AG09309 (cell line): Measurements from ENCODE around the gene APP.

Source experiments
- DNase-seq: peaks from one replicate; pipeline ENCODE4 v3.0.0-alpha.2; 2010; ENCODE audit warnings: low read depth
- H3K4me3 ChIP-seq: 2 replicates; pipeline ENCODE4 v1.5.1; 2011; ENCODE audit warnings: mild to moderate bottlenecking, low read depth, low read length, moderate library complexity; ENCODE audit not compliant: control insufficient read depth
- TF ChIP-seq, protein P1 (sequence below): IDR thresholded peaks from 2 replicates; pipeline ENCODE4 v1.5.1; 2011; ENCODE audit warnings: mild to moderate bottlenecking, low read depth, low read length, inconsistent platforms; ENCODE audit not compliant: insufficient read depth, control insufficient read depth; ENCODE audit errors: missing control alignments

Gene APP

DNA sequence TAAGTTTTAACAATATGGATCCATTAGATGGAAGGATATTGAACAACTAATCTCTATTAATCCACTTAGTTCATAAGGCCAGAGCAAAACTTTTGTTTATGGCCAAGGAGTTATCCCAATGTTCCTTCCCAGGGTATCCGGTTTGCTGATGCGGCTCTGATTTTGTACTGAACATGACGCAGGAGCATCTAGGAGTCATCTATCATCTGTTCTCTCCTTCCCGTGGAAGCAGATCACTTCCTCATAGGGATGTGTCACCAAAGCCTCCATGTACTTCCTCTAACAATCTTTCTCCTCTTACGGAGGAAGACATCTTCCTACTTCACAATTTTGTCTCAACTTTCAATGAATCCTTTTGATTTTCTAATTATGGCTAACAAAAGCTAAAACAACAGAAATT lies 206.6 kb downstream of the APP start:
- DNase-seq = no peak
- no peak overlapping the region for H3K4me3 ChIP-seq
- TF ChIP-seq, protein P1, sequence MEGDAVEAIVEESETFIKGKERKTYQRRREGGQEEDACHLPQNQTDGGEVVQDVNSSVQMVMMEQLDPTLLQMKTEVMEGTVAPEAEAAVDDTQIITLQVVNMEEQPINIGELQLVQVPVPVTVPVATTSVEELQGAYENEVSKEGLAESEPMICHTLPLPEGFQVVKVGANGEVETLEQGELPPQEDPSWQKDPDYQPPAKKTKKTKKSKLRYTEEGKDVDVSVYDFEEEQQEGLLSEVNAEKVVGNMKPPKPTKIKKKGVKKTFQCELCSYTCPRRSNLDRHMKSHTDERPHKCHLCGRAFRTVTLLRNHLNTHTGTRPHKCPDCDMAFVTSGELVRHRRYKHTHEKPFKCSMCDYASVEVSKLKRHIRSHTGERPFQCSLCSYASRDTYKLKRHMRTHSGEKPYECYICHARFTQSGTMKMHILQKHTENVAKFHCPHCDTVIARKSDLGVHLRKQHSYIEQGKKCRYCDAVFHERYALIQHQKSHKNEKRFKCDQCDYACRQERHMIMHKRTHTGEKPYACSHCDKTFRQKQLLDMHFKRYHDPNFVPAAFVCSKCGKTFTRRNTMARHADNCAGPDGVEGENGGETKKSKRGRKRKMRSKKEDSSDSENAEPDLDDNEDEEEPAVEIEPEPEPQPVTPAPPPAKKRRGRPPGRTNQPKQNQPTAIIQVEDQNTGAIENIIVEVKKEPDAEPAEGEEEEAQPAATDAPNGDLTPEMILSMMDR = no peak

DNA sequence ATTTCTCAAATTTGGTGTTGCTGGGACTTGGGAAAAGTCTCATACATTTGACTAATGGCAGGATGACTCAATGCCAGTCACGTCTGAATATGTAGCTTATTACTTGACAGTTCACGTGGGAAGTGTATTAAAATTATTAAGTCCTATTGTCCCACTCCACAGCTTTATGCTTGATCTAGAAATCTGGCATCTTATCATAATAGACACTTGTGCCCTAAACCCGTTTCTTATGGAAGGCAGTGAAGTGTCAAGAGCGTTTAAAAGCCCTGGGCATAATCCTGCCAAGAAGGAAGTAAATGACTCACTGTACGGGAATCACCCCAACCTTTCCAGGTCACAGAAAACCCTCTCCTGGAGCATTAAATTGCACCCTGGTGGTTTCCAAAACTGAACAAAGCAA lies 207.4 kb downstream of the APP start:
- TF ChIP-seq, protein P1 = no peak
- no peak for DNase-seq
- H3K4me3 ChIP-seq = no peak overlapping the region

DNA sequence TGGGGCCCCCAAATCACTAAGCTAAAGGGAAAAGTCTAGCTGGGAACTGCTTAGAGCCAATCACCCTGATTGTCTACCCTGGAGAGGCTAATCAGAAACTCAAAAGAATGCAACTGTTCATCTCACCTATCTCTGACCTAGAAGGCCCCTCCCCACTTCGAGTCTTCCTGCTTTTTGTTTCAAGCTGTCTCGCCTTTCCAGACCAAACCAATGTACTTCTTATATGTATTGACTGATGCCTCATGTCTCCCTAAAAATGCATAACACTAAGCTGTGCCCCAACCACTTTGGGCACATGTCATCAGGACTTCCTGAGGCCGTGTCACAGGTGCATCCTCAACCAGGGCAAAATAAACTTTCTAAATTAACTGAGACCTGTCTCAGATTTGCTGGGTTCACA lies 209.5 kb downstream of the APP start:
- H3K4me3 ChIP-seq = no peak overlapping the region
- no peak for DNase-seq
- TF ChIP-seq, protein P1 = no peak

DNA sequence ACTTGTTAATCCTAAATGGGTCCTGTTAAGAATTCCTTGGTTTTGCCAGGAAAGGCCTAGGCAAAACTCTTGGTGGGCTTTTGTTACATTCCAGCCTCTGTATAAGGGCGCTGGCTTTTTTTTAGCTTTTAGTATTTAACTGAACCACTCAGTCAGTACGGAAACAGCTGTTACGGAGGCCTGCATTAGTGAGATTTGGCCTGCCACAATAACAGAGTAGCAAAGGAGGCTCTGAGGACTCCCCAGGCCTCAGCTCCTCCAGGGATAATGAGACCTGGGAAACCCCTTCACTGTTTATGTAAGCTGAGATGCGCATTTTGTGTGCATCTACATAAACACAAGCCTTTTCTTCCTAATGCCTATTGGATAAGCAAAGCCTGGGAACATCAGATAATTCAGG lies 210.2 kb downstream of the APP start:
- TF ChIP-seq, protein P1 = no peak
- H3K4me3 ChIP-seq = no peak overlapping the region

DNA sequence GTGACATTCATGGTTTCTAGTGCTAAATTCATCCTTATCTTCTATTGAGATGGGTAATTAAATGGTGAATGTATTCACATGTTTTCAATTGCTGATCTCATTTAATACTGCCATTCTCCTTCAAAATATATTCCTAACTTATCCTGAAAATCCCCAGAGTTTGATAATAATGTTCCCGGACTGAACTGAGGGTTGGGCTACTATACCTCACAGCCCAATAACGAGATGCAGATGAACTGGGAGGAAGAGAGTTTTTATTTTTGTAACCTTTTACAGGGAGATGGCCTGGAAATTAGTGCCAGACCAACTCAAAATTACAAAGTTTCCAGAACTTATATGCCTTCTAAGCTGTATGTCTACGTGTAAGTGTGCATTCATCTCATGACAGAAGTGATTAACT lies 210.8 kb downstream of the APP start:
- no peak for DNase-seq
- H3K4me3 ChIP-seq = no peak overlapping the region
- TF ChIP-seq, protein P1 = no peak

More for the DNA sequence above, 210.2 kb downstream of the APP start:
- DNase-seq = no peak

DNA sequence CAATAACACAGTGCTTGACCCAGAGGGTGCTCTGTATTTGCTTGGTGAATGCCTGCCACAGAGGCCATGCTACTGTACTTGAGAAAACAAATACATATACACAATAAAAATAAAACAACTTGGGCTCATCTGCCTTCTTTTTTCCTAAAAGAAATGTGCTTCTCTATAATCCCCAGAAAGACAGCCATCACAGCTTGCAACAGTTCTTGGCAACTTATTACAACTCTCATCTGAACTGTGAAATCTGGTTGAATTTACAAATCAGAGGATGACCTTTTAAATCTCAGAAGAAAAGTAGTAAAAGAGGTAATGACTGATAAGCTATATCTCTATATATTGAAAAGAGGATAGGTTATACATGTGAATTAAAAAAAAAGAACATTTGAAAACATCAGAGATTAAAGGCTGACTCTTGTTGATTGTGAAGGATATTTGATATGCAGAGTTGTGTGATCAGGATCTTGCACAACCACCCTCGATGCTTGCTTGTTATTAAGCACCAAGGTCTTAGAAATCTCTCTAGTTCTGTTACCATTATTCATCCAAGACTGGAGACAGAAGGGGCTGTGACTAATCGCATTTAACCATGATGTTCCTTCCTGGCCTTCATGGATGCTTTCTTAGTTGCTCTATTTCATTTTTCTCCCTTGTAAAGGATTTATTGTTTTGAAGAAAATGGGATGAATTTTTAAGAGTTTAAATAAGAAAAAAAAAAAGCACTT lies 213.4 kb downstream of the APP start:
- TF ChIP-seq, protein P1 = no peak
- no peak overlapping the region for H3K4me3 ChIP-seq
- DNase-seq = peak; percentile 62
